Kidney (tissue), 14 donors: ENCODE data around the gene PBX3. TPM values are rescaled to one million over a fixed set of nuclear protein-coding genes. Genes with fewer than 3 reads are reported as not detected.

Source experiments
- DNase-seq, 5 donors: peaks; one replicate each; pipeline ENCODE4 v3.0.0-alpha.2; 2013 to 2020
- FAIRE-seq: peaks from 2 replicates; lab custom pipeline; 2012; peaks lifted over from hg19 to GRCh38; lab: Jason Lieb, UNC
- H3K27ac ChIP-seq, 2 donors: one replicate each; pipeline ENCODE4 v1.7.0; 2013; ENCODE audit warnings: low read depth in 2 of 2, low read length in 2 of 2, inconsistent platforms in 1 of 2
- H3K27me3 ChIP-seq: one replicate; pipeline ENCODE4 v1.7.1; 2013; ENCODE audit warnings: low read length, inconsistent platforms; ENCODE audit not compliant: control insufficient read depth, insufficient read depth
- H3K36me3 ChIP-seq, 3 donors: one replicate each; pipeline versions ENCODE4 v1.7.0 to v1.7.1; 2013; ENCODE audit warnings: low read length in 3 of 3, control low read depth in 1 of 3, inconsistent platforms in 1 of 3; ENCODE audit not compliant: insufficient read depth in 3 of 3, control insufficient read depth in 2 of 3
- H3K4me1 ChIP-seq, 3 donors: one replicate each; pipeline versions ENCODE4 v1.7.0 to v1.7.1; 2013; ENCODE audit warnings: low read length in 3 of 3, inconsistent platforms in 1 of 3, low read depth in 1 of 3; ENCODE audit not compliant: control insufficient read depth in 2 of 3, insufficient read depth in 2 of 3
- H3K4me3 ChIP-seq, 3 donors: one replicate each; pipeline versions ENCODE4 v1.7.0 to v1.8.1; 2013; ENCODE audit warnings: low read length in 3 of 3, control low read depth in 1 of 3, inconsistent platforms in 1 of 3
- H3K9ac ChIP-seq, 3 donors: one replicate each; pipeline versions ENCODE4 v1.7.0 to v1.7.1; 2013; ENCODE audit warnings: low read length in 3 of 3, control low read depth in 1 of 3, inconsistent platforms in 1 of 3
- H3K9me3 ChIP-seq, 3 donors: one replicate each; pipeline versions ENCODE4 v1.7.0 to v1.7.1; 2013; ENCODE audit warnings: low read length in 3 of 3, control low read depth in 1 of 3, inconsistent platforms in 1 of 3; ENCODE audit not compliant: control insufficient read depth in 2 of 3, insufficient read depth in 1 of 3
- CTCF ChIP-seq: IDR thresholded peaks from 3 replicates; pipeline ENCODE4 v1.5.1; 2012; ENCODE audit warnings: mild to moderate bottlenecking, moderate library complexity, borderline replicate concordance; ENCODE audit not compliant: insufficient read depth; ENCODE audit errors: extremely low read depth
- intact Hi-C: fragments of 100-400 bp; cut with DNase I; formaldehyde crosslinking; loops from one replicate; pipeline ENCODE4 v1.11.1; 2022
- polyA plus RNA-seq: library from polyadenylated mRNA; stranded (reverse); fragments of 350-450 nt; fragmentation: Illumina TruSeq; extraction: RNeasy Lipid Tissue Mini Kit (QIAGEN cat#74804); gene quantifications from one replicate; pipeline ENCODE4 v1.2.3, GENCODE V29; 2014; ENCODE audit warnings: low read depth, low replicate concordance; ENCODE audit not compliant: insufficient read depth
- total RNA-seq: library from RNA; stranded (reverse); fragmentation: NEBNext Ultra II Directional; extraction: Animal tissue kit (Norgen Biotek cat#: 25700); gene quantifications from one replicate; pipeline ENCODE4 v1.2.1, GENCODE V29; 2021
- donor health status: control.
- donor health status: control.
- donor health status: control.
- donor health status: control.
- donor health status: control.
- donor health status: DM: yes; HTN: yes; CAD: no.
- donor health status: Normal renal cell carcinoma (clear cell type).

PBX3 gene
- total and polyA plus RNA-seq, 2 donors from 2014 or later, result 10.2 to 23.6 TPM

GRCh38 chr9:125884218-125884595, 137.0 kb downstream of the PBX3 start:
- Histone ChIP-seq H3K4me1 (no peaks in the 10 kb centered on the region), H3K27me3 (no peaks in the 10 kb centered on the region), H3K27ac (no peak overlapping the region), H3K36me3 (no peaks in the 10 kb centered on the region), H3K9ac (no peak overlapping the region), H3K9me3 (no peaks in the 10 kb centered on the region), H3K4me3 (no peak overlapping the region)
- intact Hi-C loops, result no loop called here
- DNase-seq, result no peak
- no peak for FAIRE-seq
- no peak for TF ChIP-seq CTCF

GRCh38 chr9:125885405-125886034, 138.3 kb downstream of the PBX3 start:
- H3K4me1 ChIP-seq, result peaks cover 0 to 3% (median 0%) of the 10 kb centered on the region in 3 donors
- DNase-seq (no peak), FAIRE-seq (no peak)
- TF ChIP-seq CTCF, result no peak
- no peak overlapping the region for H3K4me3 ChIP-seq
- no peaks in the 10 kb centered on the region for H3K9me3 ChIP-seq
- H3K27ac ChIP-seq, result no peak overlapping the region
- intact Hi-C loops, result no loop called here
- H3K9ac ChIP-seq, result no peak overlapping the region
- H3K27me3 ChIP-seq, result no peaks in the 10 kb centered on the region
- no peaks in the 10 kb centered on the region for H3K36me3 ChIP-seq

- H3K27ac ChIP-seq, result no peak overlapping the region
Observed at GRCh38 chr9:125886365-125886764, 139.2 kb downstream of the PBX3 start.

More at GRCh38 chr9:125886365-125886764, 139.2 kb downstream of the PBX3 start:
- Histone ChIP-seq H3K4me1 (peaks cover 0 to 3% (median 0%) of the 10 kb centered on the region in 3 donors), H3K27me3 (no peaks in the 10 kb centered on the region), H3K9ac (no peak overlapping the region), H3K36me3 (no peaks in the 10 kb centered on the region), H3K4me3 (no peak overlapping the region), H3K9me3 (no peaks in the 10 kb centered on the region)
- no peak for TF ChIP-seq CTCF
- FAIRE-seq (no peak), DNase-seq (peak in 2 of 5 donors; percentile 31 to 39)
- intact Hi-C loops, result no loop called here
